GM15510 (cell line): ENCODE results near the gene MTHFD2L.

Source experiments
- POLR2A ChIP-seq: IDR thresholded peaks from 3 replicates; pipeline ENCODE4 v1.6.1; 2011; ENCODE audit warnings: borderline replicate concordance; ENCODE audit not compliant: insufficient read length; ENCODE audit errors: extremely low read depth

Gene MTHFD2L

DNA sequence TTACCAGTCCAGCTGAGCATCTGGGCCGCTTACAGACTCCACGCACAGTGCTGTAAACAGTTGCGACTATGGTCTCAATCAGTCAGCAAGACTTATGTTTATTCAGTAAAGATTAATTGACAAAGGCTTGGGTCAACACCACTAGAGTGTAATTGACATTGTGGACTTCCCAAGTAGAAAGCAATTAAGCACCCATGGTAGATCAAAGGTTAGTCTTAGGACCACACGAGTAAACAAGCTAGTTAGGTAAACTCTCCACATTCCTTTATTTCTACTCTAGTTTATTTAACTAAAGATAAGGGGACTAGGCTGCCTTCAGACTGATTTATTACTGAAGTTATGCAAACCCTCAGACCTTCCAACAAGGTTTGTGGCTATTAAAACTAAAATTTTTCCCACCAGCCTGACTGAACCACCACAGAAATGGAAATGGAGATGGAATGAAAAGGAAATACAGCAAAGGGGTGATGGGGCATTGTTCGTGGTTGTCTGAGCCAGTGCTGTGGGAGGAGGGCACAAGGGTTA, 44.2 kb downstream of the MTHFD2L start:
- no peak for TF ChIP-seq POLR2A

DNA sequence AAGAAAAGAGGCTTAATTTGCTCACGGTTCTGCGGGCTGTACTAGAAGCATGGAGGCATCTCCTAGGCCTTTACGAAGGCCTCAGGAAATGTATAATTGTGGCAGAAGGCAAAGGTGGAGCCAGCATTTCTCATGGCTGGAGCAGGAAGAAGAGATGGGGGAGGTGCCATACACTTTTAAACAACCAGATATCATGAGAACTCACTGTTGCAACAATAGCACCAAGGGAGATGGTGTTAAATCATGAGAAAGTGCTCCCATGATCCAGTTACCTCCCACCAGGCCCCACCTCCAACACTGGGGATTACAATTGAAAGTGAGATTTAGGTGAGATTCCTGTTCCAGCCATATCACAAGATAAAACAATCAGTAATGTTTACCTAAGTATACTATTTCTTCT, 45.5 kb downstream of the MTHFD2L start:
- TF ChIP-seq POLR2A: no peak

DNA sequence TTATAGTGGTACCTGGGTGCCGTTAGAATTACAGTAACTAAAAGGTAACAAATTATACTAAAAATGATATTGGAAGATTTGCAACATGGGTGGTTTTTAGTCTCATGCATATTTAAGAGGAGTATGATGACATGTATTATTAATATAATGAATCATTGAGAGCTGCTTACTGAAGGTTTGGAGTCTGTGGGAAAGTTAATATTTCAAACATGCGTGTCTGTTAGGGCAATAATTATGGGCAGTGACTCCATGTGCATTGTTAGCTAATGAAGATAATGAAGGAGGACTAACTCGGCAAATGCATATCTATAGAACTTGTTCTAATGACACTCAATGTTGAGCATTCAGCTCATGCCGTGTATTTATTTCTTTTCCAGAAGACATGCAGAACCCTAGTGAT, 47.1 kb downstream of the MTHFD2L start:
- no peak for TF ChIP-seq POLR2A

DNA sequence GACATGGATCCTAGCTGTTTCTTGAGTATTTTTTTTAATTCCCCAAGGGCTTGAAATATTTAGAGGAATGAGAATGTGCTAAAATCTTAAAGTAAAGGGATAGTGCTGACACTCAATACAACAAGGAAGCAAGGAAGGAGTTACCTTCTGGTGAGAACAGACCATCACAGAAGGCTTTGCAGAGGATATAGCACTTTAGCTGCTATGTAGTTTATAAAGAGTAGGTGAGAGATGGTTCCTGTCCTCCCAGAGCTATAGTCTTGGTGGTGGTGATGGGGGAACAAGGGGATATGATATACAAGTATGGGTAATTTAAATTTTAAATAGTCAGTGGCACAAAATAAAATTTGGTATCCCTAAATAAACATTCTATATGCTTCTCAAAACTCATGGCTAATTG, 47.6 kb downstream of the MTHFD2L start:
- TF ChIP-seq POLR2A: no peak

DNA sequence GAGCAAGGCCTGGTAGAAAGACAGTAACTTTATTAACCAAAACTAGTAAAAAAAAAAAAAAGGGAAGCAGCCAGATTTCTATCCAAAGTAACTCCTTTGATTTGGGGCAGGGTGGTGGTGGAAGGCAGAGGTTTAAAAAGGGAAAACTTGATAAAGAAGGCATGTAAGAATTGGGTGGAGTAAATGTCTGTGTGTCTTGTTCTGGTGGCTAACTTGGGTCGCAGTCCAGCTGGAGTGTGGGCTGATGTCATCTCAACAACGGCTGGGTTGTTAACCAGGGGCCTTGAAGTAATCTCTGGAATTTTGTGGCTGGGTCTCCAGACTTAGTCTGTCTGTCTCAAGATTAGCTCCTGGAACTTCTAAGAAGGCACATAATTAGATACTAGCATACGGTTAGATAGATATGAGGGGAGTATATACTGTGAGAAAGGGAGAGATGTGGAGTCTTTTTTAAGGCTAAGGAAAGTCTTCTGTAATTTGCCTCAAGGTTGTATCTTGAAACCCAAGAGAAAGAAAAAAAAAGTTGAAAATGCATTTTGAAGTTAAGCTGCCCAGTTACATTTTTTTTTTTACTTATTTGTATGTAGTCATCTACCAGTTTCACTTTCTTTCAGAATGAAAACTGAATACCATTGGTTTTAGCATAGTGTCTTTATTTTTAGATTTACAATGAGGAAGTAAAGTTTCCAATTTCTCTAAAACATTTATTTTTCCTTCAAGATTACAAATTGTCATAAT, 48.3 kb downstream of the MTHFD2L start:
- TF ChIP-seq POLR2A: no peak

DNA sequence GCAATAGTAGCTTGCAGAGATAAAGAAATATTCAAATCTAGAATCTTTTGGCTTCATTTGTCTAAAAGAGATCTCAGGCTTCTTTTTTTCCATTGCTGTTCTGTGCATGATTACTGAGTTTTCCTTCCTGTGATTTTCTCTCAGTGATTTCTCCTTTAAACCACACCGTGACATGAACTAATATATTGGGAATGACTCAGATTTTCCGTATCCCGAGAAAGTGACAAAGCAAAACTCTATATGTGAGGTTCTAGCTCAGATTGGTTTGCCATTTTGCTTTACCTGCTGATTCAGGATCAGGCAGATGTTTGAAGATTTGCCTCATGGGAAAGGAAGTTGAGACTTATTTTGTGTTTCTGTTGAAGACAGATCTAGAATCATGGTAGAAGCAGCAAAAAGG, 59.4 kb downstream of the MTHFD2L start:
- no peak for TF ChIP-seq POLR2A

DNA sequence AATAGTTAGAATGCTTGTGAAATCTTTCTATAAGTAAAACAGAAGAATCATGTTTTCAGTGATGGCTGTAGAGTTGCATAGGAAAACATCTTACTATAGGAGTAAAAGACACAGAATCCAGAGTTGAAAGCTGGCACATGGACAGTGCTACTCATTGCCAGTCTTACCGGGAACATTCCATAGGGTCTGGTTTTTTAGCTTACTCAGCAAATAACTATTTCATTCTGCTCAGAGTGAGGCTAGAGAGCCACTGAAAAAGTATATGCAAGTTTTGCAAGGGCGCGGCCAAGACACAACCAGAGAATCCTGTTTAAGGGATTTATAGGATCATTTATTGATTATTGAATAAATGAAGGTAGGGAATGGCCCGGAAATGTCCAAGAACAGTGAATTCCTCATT, 60.3 kb downstream of the MTHFD2L start:
- no peak for TF ChIP-seq POLR2A

DNA sequence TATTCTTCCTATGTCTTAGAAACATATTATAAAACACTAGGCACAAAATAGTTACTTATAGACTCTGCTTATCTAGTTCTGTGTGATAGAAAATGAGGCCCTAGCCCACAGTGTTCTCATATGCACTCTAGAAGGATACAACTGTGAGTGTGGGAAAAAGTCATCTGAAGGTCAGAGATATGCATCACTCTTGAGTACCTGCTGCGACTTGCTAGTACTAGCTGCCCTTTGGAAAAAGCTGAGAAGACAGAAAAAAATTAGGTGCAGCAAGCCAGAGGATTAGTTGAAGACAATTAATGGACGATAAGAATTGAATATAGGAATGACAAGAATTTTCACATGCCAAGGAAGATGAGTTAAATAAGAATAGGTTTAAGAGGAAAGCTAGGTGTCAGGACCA, 61.3 kb downstream of the MTHFD2L start:
- TF ChIP-seq POLR2A: no peak

DNA sequence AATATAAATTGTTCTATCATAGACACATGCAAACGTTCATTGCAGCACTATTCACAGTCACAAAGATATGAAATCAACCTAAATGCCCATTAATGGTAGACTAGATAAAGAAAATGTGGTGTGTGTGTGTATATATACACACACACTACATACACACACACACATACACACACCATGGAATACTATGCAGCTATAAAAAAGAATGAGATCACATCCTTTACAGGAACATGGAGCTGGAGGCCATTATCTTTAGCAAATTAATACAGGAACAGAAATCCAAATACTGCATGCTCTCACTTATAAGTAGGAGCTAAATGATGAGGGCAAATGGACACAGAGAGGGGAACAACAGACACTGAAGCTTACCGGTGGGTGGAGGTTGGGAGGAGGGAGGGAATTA, 65.2 kb downstream of the MTHFD2L start:
- no peak for TF ChIP-seq POLR2A

DNA sequence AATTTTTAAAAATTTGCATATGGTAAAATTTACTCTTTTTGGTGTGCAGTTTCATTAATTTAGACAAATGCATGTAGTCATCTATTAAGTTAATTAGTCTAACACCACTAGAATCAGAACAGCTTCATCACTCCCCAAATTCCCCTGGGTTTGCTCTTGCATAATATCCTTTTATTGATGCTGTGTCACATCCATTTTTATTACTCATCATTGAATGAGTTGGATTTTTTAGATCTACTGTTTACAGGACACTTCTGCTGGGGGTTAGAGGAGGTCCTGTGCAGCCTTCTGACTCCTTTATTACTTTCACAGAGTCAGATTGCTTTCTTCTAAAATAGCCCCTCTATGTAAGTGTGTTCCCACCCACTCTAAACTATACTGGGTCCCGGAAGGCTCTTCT, 65.9 kb downstream of the MTHFD2L start:
- TF ChIP-seq POLR2A: no peak

DNA sequence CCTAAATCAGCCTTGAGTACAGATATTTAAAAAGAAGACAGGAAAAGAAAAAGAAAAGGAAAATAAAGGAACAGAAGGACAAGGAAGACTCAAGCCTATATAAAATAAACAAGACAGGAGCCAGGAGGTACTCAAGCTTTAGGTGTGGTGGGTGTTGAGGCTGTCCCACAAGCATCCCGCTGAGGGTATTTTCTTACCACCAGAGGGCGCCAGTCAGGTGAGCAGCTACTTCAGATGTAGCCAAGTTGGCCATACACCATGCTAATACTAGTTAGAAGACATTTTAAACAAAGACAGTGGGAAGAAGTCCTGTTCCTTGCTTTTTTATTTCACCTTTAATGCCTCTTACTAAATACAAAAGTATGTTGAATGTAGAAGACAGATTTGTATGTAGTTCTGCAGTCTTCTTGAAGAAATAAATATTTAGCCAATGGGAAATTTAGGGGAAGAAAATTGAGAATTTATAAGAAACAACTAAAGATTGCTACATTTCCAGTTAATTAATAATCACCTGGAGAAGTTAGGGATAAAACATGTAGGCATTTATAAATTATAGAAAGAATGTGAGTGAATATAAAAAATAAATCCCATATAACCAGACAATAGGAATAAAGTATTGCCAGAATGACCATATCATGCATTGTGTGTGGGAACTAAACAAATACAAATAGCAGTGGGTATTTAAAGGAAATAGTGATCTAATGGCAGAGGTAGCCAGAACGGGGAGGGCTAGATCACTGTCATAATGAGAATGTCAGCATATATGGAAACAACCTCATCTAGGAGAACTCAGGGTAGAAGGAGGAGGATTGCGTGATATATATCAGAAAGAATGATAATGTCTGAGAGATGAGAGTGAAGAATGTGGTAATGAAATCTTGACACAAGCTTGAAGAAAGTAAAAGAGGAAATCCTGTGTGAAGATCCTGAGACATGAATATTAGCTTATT, 71.0 kb downstream of the MTHFD2L start:
- no peak for TF ChIP-seq POLR2A

DNA sequence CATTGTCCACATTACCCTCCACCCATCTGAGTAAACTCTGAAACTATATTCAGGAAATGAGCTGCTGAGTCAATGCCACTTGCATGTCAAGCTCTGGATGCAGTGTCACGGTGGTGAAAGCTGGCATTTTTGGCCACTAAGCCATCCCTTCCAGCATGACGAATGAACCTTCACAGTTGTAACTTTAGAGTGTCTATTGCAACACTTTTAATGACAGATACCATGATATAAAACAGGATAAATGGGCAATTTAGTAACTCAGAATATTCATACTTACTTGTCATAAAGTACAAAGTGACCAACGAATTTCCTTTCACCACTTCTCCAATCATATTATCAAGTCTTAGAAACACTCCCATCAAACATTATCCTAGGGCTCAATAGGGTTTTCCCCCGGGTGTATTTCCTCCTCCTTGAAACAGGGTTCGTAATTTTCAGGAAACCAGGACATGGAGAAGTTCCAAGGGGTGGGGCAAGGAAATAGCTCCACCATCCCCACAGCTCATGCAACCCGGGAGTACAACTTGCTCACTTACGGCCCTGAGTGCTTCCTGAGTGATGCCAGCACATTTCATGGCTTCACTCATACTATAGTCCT, 73.1 kb downstream of the MTHFD2L start:
- no peak for TF ChIP-seq POLR2A

DNA sequence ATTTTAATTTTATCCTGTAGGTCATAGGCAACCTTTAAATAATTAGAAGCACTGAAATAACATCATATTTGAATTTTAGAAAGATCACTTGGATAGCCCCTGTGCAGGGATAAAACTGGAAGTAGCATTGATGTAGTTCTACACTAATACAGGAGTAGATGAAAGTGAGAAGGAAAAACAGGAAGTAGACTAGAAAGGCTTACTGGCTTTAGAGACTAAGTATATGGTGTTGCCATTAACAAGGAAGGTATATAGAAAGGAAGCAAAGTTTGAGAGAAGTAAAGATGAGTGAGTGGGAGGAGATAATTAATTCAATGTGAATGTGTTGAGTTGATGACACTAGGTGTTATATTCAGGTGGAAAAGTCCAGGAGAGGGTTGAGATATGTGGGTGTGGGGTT, 77.2 kb downstream of the MTHFD2L start:
- no peak for TF ChIP-seq POLR2A

DNA sequence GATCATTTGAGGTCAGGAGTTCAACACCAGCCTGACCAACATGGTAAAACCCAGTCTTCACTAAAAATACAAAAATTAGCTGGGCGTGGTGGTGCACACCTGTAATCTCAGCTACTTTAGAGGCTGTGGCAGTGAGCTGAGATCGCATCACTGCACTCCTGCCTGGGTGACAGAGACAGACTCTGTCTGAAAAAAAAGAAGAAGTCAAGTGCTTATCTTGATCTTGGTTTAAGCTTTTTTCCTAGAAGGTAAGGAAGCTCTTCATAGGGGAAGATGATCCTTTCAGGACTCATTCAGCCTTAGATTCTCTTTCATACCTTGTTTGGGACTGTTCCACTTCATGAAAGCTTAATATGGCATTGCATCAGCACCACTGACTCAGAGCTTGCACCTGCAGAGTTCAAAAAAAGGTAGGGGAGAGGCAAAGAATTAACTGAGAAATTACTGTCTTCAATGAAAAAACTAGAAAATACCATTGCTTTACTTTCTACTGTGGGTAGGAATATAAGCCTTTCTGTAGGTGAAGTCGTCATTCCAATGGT, 79.6 kb downstream of the MTHFD2L start:
- TF ChIP-seq POLR2A: no peak

DNA sequence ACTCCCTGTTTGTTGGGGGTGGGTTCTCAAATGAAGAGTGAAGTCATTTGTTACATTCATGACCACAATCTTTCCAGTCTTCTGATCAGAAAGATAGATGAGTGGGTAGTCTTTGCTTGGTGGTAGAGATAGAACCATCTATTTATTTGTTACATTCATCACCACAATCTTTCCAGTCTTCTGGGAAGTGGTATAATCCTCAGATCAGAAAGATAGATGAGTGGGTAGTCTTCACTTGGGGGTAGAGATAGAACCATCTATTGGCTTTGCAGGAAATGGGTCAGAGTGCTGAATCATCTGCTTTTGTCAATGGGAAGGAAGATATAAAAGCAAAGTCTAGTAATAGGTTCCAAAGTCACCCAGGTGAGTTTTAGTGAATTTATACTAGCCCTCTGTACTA, 86.1 kb downstream of the MTHFD2L start:
- TF ChIP-seq POLR2A: no peak

DNA sequence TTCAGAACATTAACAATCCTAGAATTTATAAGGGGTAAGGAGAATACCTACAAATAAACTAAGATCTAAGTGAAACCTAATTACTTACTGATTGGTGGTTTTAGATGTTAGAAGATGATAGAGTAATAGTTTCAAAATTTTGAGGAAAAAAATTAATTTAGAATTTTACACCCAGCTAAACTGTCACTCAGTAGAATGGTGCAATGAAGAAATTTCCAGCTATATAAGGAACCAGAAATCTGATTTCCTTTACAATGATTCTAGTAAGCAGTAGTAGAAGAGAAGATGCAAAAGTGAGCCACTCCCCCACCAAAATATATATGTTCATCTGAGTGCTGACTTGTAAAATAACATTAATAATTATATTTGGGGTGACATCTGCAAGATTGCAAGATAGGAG, 95.0 kb downstream of the MTHFD2L start:
- no peak for TF ChIP-seq POLR2A

DNA sequence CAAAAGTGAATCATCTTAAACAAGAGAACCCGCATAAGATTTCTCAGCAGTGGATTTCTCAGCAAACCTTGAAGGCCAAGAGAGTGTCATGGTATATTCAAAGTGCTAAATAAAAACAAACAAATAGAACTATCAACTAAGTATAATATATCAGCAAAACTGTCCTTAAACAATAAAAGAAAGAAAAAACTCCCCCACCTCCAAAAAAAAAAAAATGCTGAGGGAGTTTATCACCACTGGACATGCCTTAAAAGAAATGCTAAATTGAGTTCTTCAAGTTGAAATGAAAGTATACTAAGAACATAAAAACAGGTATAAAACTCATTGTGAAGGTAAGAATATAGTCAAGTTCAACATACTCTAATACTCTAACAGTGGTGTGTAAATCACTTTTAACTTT, 96.5 kb downstream of the MTHFD2L start:
- no peak for TF ChIP-seq POLR2A
